GM06990 (cell line): ENCODE measurements around the gene ST6GALNAC3.

Source experiments
- DNase-seq: peaks from one replicate; pipeline ENCODE4 v3.0.0-alpha.2; 2011; ENCODE audit not compliant: insufficient read length; ENCODE audit errors: extremely low read depth
- H3K27me3 ChIP-seq: replicated peaks from 2 replicates; pipeline ENCODE4 v1.6.0; 2011; ENCODE audit warnings: low read length; ENCODE audit not compliant: control insufficient read depth, insufficient read depth
- H3K36me3 ChIP-seq: 2 replicates; pipeline ENCODE4 v1.5.1; 2011; ENCODE audit warnings: low read length; ENCODE audit not compliant: control insufficient read depth, insufficient read depth
- H3K4me3 ChIP-seq: replicated peaks from 2 replicates; pipeline ENCODE4 v1.5.1; 2011; ENCODE audit warnings: low read depth, mild to moderate bottlenecking, control low read depth, low read length
- TF ChIP-seq, protein P1 (sequence below): IDR thresholded peaks from 2 replicates; pipeline ENCODE4 v1.5.1; 2011; ENCODE audit warnings: low read length, control low read depth, mild to moderate bottlenecking, inconsistent platforms; ENCODE audit not compliant: insufficient read depth, poor library complexity, severe bottlenecking

The ST6GALNAC3 gene

DNA sequence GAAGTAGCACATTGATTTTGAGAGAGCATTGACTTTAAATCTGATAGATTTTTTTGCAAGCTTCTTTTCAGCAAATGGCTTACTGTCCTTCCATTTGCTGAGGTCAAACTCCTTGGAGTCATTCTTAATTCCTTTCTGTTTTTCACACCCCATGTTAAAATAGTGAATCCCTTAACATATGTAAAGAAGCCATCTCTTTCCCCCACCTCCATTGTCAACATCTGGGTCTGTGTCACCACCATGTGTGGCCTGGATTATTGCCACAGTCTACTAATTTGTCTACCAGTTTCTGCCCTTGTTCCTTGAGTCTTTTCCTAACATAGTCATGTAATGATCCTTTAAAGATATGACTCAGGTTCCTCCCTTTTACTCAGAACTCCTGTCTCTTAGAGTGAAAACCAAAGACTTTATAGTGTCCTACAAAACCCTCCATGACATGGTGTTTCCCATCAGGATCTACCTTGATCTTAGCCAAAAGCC, 104.7 kb downstream of the ST6GALNAC3 start:
- Histone ChIP-seq H3K36me3 (no peaks in the 10 kb centered on the region), H3K27me3 (no peaks in the 10 kb centered on the region), H3K4me3 (no peak overlapping the region)
- TF ChIP-seq, protein P1, sequence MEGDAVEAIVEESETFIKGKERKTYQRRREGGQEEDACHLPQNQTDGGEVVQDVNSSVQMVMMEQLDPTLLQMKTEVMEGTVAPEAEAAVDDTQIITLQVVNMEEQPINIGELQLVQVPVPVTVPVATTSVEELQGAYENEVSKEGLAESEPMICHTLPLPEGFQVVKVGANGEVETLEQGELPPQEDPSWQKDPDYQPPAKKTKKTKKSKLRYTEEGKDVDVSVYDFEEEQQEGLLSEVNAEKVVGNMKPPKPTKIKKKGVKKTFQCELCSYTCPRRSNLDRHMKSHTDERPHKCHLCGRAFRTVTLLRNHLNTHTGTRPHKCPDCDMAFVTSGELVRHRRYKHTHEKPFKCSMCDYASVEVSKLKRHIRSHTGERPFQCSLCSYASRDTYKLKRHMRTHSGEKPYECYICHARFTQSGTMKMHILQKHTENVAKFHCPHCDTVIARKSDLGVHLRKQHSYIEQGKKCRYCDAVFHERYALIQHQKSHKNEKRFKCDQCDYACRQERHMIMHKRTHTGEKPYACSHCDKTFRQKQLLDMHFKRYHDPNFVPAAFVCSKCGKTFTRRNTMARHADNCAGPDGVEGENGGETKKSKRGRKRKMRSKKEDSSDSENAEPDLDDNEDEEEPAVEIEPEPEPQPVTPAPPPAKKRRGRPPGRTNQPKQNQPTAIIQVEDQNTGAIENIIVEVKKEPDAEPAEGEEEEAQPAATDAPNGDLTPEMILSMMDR, result no peak
- DNase-seq, result no peak

- H3K36me3 ChIP-seq, result no peaks in the 10 kb centered on the region
- no peak for DNase-seq
- H3K4me3 ChIP-seq, result no peak overlapping the region
- TF ChIP-seq, protein P1, result no peak
- no peaks in the 10 kb centered on the region for H3K27me3 ChIP-seq
Observed at GRCh38 chr1:76185207-76185606, 110.7 kb downstream of the ST6GALNAC3 start.

- Histone ChIP-seq H3K36me3 (no peaks in the 10 kb centered on the region), H3K27me3 (no peaks in the 10 kb centered on the region), H3K4me3 (no peak overlapping the region)
- TF ChIP-seq, protein P1, result no peak
- DNase-seq, result no peak
Observed at GRCh38 chr1:76186554-76187170, 112.1 kb downstream of the ST6GALNAC3 start.

DNA sequence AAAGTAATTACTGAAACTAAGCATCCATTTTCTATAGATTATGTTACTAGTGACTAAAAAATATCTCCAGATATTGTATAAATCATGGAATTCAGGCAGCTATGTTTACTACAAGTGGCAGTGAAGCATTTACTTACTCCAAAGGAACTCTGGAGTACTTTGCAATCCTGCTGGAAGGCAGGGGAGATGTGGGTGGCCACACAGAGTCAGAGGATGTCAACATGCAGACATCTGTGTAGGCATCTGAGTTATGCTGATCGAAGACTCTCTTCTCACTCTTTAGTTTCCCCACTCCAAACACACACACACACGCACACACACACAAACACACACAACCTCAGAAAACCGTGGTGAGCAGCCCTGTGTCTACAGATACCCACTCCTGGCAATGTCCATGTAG, 112.9 kb downstream of the ST6GALNAC3 start:
- DNase-seq, result no peak
- H3K27me3 ChIP-seq, result no peaks in the 10 kb centered on the region
- H3K4me3 ChIP-seq, result no peak overlapping the region
- H3K36me3 ChIP-seq, result no peaks in the 10 kb centered on the region
- TF ChIP-seq, protein P1, result no peak

DNA sequence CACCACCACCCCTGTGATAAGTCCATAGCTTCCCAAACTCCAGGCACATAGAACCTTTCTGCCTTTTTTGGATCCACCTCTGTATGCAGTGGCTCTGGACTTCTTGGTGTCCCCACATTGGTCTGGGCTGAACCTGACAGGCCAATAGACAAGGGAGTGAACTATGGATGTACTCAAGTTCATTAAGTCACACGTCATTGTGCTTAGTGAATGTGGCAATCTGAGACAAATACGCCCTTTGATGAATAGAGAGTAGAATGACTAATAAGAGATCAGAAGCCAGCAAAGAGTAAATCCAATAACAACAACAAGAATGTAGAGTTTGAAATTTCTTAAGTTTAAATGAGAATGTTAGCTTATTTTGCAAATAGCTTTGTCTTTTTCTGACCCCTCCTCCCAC, 114.8 kb downstream of the ST6GALNAC3 start:
- no peak for DNase-seq
- Histone ChIP-seq H3K36me3 (no peaks in the 10 kb centered on the region), H3K4me3 (no peak overlapping the region), H3K27me3 (no peaks in the 10 kb centered on the region)
- TF ChIP-seq, protein P1, result no peak
